HG03378 (cell line): ENCODE measurements around the gene HSBP1L1.

Experiments used
- ATAC-seq: cut with Tn5 transposase; IDR thresholded peaks from one replicate; pipeline ENCODE4 v1.9.1; 2021; ENCODE audit warnings: mild to moderate bottlenecking, moderate library complexity; ENCODE audit not compliant: unreplicated experiment

Gene HSBP1L1

DNA sequence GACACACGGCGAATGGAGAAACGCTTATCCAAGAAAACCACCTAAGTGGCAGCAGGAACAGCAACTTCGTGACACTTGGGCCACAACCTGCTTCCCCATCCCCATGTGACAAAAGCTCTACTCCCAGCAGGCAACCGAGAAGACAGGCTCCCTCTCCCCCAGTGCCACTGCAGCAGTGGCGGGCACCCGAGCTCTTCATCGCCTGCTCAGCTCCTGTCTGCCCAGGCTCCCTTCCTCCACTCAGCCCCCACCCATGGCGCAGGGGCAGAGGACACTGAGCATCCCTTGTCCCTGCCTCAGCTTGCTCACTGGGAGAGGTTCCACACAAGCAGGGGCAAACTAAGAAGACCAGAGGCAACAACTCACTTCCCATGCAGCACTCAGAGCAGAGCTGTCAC lies 35.9 kb upstream of the HSBP1L1 start:
- ATAC-seq, result no peak

DNA sequence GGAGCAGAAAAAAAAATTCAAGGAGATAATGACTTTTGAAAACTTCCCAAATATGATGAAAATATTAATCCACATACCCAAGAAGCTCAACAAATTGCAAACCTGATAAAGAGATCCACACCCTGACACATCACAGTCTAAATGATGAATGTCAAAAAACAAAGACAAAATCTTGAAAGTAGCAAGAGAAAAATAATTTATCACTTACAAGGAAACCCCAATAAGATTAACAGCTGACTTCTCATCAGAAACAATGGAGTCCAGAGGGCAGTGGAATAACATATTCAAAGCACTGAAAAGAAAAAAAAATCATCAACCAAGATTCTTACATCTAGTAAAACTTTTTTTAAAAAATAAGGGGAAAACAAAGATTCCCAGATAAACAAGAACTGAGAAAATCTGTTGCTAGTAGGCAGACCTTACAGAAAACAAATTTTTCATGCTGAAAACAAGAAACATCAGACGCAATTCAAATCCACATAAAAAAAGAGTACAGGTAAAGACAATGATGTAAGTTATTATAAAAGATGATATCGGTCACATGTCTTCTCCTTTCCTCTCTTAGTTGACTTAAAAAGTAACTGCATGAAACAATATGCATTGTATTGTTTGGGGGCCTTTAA lies 34.3 kb upstream of the HSBP1L1 start:
- no peak for ATAC-seq

DNA sequence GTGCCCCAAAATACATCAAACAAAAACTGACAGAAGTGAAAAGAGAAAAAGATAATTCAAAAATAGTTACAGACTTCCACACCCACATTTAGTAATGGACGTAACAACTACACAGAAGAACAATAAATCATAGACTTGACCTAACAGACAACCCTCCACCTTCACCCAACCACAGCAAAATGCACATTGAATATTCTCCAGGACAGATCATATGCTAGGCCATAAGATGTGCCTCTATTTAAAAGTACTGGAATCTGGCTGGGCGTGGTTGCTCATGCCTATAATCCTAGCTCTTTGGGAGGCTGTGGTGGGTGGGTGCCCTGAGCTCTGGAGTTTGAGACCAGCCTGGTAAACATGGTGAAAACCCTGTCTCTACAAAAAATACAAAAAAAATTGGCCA lies 33.0 kb upstream of the HSBP1L1 start:
- ATAC-seq, result no peak

DNA sequence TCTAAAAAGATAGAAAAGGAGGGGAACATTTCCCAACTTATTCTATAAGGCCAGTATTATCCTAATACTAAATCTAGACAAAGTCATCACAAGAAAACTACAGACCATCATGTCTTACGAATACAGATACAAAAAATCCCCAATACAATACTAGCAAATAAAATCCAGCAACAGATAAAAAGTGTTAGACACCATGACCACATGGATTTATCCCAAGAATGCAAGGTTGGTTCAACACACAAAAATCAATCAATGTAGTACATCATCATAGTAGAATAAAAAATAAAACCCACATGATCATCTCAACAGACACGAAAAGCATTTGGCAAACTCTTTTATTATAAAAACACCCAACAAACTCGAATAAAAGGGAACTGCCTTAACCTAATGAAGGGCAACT lies 31.5 kb upstream of the HSBP1L1 start:
- no peak for ATAC-seq

DNA sequence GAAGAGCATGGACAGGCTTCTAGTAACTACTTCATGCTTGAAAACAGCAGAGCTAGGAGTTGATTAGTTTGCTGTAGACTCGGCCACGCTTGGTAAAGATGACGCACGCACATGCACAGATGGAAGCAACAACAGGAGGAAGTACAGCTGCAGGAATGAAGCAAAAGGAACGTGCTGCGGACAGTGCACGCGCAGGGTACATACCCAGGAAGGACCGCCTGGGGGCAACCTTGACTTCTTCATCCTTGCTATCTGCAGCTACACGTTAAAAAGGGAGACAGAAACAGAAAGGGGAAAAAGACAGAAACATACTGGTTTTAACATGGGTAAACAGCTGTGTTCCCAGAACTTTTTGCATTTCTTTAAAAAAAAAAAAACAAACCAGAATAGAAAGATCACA lies 30.7 kb upstream of the HSBP1L1 start:
- no peak for ATAC-seq

DNA sequence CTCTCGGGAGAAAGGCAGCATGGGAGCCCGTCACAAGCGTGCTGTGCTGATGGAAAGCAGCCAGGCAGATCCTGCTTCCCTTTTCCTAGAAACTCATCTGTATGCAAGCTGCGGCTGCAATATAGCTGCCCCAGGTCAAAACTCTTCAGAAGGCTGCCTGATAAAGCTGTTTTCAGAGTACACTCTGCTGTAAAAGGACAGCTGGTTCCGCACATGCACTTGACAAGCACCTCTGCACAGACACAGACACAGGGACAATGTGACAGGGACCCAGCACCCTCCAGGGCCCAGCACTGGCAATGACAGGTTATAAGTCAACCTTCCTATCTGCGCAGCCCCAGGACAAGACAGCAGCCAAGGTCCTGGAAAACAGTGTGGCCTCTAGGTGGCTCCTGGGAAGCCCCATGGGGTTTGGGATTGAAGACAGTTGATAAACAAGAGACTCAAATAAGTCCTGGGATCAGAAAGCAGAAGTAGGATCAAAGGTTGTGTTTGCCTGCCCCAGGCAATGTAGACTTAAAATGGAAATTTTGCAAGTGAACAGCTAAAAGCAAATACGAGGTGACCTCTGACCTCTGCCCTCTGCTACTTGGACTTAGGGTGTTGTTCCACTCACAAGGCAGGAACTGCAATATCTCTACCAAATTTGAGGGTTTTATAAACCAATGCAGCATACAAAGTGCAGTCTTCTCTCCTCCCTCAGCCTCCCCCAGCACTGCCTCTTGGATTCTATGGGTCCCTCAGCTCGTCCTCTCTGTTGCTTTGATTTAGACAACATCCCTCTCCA lies 29.9 kb upstream of the HSBP1L1 start:
- no peak for ATAC-seq

DNA sequence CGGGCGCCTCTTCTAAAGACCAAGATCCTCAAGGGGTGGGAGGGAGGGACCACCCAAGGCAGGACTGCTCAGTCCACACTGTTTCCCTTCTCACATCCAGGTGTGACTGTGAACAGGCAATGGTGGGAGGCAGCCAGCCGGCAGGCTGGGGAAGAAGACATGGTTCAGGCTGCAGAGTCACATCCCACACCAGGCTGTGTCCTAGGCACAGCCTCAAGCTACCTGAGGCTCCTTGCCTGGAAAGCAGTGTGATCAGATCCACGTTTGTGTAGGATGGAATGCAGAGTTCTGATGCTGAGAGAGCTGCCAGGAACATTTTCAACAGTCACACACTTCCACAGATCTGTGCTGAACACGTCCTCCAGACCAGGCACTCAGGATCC lies 29.4 kb upstream of the HSBP1L1 start:
- ATAC-seq, result no peak

DNA sequence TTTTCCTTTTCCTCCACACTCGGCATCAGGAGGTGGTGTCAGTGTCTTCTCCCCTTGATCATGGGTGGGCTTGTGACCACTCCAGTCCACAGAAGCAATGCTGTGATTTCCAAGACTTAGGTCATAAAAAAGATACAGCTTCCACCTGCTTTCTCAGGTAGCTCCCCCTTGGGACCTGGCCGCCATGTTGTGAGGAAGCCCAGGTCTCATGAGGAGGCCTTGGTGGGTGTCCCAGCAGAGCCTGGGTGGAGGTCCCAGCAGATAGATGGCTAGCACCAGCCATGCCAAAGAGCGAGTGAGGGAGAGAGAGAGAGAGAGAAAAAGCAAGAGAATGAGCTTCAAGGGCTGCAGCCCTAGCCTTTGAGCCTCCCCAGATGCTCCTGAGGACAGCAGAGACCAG lies 28.9 kb upstream of the HSBP1L1 start:
- ATAC-seq, result no peak

DNA sequence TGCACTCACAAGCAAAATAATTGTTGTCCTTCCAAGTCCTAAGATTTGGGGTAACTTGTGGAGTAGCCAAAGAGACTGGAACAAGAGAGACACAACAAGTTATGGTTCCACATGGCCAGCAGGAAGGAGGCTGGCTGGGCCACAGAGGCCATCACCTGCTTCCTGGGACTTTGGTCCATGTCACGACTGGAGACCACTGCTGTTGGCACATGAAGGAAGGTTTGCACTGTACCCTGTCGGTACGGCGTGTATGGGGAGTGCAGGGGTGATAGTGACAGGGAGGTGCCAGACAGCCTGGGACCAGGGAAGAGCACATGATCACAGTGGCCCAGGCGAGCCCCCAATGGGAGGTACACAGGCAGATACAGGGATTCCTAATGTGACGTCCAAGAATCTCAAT lies 28.5 kb upstream of the HSBP1L1 start:
- ATAC-seq, result no peak

DNA sequence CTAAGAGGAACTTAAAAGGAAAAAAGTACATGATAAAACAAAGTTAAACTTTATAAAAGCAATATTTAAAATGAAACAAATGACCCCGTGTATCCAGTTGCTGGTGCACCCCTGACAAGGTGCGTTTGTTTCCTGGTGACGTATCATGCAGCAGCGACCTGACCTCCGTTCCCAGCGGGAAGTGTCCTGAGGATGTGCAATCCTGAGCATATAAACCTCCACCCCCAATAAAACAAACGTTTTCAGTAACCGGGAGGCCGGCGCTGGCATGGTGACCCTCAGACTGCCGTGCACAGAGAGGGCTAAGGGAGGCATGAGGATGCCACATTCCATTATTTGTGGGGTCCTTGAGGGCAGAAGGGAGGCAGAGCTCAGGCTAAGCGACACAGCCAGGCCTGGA lies 27.8 kb upstream of the HSBP1L1 start:
- ATAC-seq, result no peak

DNA sequence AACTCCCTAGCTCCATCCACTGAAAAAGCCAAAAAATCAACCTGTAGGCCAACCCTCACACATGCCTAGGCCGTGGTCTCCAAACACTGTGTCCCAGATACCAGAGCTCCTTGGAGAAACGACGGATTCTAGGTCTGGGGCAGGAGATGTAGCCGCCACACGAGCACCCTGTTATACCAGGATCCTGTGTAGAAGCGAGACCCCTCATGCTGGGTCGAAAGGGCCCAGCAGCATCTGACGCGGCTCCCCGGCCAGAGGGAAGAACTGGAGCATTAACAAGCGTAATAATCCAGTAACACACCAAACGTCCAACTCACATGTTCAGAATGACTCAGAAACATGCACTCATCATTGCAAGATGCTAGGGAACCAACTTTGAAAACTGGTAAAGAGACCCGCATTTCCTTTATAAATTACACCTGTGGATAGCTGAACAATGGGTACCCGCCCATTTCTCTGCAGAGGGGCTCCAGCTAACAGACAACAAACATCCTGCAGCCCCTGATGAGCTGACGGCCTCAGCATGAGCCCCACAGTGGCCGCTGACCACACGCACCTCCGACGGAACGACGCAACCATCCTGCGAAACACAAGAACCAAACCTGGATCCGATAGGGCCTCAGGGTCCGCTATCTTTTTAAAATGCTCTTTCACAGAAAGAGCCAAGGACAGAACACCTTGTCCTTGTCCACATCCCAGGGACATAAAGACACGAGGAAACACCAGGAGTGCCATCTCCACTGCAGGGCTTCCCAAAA lies 27.2 kb upstream of the HSBP1L1 start:
- no peak for ATAC-seq

DNA sequence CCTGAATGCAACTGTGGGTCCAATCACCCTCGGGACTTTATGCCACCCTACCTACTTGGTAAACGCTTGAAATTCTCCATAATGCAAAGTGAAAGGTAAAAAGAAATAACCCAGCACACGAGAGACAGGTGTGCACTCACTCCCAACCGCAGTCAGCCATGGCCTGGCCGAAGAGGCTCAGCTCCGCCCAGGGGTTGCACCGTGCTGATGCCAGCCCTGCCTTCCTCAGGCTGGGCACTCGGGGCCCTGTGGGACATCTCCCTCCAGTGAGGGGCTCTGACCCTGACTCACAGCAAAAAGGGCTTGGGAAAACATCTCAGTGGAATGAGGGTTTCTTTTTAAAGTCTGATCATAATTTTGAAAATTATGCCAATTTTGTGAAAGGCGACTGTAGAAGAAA lies 26.2 kb upstream of the HSBP1L1 start:
- no peak for ATAC-seq

DNA sequence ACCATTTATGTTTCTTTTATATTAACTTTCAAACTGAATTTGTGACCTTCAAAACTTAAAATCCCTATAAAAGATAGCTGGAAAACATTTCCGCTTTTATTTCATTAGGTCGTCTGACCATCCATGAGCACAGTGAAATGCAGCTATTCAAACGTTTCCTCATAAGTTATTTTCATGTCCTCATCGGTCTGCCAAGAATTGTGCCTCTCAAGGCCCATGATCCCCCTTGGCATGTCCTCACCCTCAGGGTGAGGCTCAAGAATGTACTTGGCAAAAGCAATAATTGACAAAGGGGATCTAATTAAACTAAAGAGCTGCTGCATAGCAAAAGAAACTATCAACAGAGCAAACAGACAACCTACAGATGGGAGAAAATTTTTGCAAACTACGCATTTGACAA lies 25.3 kb upstream of the HSBP1L1 start:
- no peak for ATAC-seq

DNA sequence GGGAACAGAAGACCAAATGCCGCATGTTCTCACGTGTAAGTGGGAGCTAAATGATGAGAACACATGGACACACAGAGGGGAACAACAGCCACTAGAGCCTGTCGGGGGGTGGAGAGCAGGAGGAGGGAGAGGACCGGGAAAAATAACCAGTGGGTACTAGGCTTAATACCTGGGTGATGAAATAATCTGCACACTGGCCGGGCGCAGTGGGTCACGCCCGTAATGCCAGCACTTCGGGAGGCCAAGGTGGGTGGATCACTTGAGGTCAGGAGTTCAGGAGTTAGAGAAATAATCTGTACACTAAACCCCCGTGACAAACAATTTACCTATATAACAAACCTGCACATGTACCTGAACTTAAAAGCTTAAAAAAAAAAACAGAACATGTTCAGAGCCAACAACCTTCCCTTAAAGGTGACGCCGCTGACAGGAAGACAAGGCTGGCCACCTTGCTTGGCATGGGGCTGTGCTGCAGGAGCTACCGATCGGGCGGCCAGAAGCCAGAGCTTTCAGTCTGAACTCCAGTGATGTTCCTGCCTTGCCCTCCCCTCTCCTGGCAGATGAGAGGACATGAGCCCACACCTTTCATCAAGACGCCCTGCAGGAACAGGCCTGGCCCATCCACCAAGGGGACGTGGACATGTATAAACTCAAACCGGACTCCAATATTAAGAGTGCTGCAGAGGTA lies 24.2 kb upstream of the HSBP1L1 start:
- ATAC-seq, result no peak

DNA sequence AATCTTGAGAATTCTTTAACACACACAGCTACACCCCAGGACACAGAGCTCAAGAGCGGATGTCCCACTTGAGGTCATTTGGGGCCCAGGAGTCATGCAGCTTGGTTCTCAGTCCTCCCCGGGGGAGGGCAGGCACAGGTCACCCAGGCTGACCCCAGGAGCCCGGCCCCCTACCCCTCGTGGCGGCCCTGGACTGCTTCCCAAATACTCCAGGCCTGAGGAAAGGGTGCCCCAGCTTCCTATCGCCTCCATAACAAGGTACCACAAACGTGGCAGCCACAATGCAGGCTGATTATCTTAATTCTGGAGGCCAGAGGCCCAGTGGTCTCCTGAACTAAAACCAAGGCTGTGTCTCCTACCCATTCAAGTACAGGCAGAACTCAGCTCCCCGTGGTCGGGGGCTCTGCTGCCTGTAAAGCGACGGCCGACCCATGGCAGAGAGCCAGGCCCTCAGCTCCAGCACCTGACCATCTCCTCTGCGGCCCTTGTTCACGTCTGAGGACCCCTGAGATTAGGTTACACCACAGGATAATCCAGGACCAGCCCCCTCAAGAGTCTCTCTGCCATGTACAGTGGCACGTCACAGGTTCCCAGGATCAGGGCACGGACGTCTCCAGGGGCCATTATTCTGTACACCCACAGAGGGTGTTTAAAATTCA lies 23.5 kb upstream of the HSBP1L1 start:
- ATAC-seq, result no peak

DNA sequence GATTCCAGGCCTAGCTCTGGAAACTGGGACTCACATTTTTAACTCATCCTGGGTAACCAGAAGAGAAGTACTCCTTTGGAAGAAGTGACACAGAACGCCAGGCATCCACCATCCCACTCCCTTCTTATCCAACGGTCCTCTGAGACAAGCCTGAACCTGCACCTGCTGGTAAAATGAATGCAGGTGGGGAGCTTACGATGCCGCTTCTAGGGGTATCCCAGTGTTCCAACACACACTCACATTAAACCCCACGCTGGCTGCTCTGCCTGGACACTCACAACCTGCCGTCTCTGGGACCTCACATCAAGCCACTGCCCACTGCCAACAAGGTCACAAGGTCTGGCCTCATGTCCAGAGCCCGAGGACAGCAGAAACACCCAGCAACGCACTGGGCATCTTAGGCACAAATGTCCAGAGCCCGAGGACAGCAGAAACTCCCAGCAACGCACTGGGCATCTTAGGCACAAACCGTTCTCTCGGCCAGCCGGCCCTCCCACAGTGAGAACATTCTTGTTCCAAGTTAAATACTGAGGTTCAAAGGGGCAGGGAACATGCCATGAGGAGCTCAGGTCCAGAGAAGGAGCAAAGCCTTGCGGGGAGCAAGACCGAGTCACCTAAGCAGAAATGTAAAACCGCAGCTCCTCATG lies 22.8 kb upstream of the HSBP1L1 start:
- no peak for ATAC-seq

DNA sequence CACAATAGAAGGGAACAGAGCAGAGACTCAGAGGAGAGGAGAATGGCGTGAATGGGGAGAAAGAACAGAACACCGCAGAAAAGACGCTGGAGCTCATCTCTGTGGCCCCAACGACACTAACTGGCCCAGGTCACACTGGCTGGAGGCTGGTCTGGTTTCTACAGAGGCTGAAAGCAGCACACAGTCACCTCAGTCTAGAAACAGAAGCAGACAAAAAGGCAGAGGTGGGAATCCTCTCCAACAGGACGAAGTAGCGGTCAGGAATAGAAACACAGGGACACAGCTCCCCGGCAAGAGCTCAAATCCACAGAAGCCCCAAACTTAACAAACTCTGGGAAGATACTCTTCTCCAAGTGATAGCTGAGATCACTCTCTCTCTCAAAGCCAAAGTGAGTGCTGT lies 22.2 kb upstream of the HSBP1L1 start:
- no peak for ATAC-seq

DNA sequence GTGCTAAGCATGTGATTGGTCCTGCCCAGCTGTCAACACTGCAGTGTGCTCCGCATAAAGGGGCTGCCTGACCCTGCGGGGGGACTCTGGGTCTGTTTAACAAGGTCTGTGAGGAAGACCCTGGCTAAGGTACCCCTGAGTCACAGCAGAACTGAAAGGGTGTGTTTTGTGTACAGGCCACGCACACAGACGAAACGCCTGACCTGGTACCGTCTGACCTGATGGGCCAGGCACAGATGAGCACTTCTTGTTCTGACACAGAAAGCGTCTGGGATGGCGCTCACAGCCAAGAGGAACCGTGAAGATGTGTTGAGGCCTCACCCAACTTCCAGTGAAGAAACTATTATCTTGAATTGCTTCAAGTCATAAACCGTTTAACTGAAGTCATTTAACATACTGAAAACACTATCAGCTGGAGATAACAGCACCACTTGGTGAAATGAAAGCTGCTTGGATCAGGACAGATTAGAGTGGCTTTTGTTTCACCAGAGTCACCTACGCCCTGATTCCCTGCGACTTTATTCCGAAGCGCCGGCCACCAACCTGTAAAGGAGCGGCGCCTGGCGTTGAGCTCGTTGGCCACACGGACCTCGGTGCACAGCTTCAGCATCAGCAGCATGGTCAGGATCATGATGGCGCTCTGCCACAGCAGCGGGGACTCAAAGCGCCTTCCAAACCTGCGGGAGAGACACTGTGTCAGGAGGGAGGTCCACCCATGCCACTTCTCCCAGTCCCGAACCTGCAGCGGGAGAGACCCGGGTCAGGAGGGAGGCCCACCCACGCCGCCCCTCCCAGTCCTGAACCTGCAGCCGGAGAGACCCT lies 21.4 kb upstream of the HSBP1L1 start:
- ATAC-seq, result no peak

DNA sequence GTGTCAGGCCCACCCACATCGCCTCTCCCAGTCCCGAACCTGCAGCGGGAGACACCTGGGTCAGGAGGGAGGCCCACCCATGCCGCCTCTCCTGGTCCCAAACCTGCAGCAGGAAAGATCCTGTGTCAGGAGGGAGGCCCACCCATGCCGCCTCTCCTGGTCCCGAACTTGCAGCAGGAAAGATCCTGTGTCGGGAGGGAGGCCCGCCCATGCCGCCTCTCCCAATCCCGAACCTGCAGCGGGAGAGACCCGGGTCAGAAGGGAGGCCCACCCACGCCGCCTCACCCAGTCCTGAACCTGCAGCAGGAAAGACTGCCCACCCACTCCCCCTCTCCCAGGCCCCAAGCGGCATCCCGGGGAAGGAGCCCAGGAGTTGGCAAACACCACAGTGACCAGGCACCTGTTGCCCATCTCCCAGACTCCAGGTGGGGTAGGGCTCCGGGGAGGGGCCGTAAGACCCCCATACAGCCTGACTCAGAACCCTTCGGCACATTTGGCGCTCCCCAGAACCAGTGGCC lies 20.8 kb upstream of the HSBP1L1 start:
- no peak for ATAC-seq
